GM18520 (cell line): ENCODE data around the gene DOCK8.

Experiments used
- ATAC-seq: cut with Tn5 transposase; IDR thresholded peaks from one replicate; pipeline ENCODE4 v1.9.1; 2021; ENCODE audit not compliant: unreplicated experiment

The DOCK8 gene

DNA sequence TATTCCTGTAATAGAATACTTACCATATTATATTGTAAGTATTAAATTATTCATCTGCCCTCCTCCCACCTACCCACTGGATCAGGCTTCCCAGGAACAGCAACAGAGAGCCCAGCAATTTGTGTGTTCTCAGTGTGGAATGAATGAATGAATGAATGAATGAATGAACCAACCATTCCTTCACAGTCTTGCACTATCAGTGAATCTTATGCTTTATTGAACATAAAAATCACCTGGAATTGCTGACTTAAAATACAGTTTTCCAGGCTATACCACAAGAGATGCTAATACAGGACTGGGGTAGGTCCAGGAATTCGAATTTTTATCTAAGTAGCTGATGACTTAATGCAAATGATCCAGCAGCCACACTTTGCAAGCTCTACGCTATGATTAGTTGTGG, 51.6 kb downstream of the DOCK8 start:
- ATAC-seq: no peak

DNA sequence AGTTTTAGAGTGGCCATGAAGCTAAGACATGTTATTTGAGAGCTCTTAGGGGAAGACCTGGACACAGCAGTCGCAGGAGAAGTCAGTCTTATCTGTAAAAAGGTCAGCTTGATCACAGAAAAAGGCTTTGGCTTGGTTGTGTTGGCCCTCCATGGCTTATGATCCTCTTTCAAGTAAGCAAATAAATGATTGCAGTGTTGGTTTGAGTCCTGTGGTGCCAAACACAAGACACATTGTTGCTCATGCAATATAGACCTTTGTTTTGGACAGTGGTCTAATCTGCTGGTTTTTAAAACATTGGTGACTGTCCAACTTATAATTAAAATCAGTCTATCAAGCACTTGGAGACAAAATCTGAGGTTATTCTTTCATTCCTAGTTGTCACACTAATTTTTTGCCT, 54.0 kb downstream of the DOCK8 start:
- no peak for ATAC-seq

- no peak for ATAC-seq
Observed at GRCh38 chr9:269081-269711, 54.5 kb downstream of the DOCK8 start.

DNA sequence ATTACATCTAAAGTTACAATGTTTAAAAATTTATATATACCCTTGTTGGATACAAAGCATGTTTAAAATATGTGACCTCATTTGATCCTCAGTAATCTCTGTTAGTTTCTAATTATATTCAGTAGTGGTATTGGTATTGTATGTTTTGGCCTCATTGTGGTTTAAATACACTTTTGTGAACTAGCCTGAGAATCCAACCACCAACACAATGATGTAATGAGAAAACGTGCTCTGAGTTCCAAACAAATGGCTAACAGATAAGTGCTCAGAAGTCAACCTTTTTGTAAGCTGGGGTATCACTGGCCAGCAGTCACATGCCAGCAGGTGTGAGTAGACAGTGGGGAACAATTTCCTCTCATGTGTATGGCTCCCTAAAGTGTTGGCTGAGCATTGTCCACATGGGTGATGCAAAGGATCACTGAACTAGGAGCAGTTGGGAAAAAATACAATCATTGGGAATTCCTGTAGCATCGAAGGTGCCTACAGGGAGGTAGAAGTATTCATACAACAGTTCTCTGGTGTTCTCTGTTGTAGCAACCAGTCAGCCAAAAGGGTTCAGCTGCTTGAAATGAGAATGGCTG, 56.1 kb downstream of the DOCK8 start:
- no peak for ATAC-seq

DNA sequence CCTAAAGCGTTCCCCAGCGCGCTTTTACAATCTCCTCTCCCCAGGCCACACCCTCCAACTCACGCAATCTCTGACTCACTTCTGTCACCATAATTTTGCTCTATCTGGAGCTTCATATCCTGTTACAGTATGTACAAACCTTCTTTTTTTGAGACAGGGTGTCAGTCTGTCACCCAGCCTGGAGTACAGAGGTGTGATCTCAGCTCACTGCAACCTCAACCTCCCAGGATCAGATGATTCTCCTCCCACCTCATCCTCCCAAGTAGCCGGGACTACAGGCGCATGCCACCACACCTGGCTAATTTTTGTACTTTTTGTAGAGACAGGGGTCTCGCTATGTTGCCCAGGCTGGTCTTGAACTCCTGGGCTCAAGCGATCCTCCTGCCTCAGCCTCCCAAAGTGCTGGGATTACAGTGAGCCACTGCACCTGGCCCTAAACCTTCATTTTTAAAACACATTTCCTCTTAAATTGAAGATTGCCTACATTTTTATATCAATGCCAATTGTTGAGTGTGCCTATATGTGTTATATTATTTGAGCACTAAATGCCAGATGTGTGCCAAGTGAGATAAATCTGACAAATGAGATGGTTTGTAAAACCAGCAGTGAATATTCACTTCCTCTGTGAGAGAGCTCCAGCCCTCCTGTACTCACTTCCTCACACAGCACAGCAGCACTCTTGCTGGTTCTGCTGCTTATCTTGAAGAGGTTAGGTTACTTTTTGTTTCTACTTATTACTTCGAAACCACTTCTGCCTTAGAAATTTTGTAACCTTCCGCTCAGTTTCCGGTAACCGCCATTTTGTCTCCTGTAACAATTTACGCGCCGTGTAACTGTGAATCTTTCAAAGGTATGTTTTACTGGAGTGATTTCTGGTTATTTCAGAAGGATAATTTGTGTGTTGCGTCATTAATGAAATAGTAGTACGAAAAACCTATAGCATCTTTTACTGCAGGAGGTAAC, 57.9 kb downstream of the DOCK8 start:
- peak; percentile 97 for ATAC-seq

- no peak for ATAC-seq
Observed at GRCh38 chr9:274406-274805, 59.7 kb downstream of the DOCK8 start.

DNA sequence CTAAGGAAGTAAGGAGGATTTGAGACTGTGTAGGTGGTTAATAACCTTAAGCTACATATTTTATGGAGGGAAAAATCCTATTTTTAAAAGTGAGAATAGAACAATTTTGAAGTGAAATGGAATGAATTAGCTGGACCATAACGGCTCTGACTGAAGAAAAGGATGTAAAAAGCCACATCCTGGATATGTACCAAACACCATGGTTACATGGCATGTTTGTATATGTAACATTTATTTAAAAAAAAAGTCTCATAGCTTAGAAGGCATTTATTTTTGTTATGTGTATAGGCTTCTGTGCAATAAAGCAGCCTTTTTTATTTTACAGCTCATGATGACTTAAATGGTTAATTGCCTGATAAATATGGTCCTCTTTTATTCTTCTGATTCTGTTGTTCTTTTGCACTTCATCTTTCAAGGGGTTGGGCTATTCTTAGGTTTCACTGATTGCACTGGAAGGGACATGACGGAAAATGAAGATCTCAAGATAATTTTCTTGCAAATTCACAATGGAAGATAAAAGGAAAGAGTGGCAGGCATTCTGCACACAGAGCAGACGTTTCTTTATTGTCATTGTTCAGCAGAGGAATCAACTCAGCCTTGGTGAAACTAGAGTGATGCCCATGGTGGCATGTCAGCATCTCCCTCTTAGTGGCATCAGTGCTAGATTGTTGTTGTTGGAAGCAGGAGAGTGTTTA, 63.1 kb downstream of the DOCK8 start:
- ATAC-seq: no peak

DNA sequence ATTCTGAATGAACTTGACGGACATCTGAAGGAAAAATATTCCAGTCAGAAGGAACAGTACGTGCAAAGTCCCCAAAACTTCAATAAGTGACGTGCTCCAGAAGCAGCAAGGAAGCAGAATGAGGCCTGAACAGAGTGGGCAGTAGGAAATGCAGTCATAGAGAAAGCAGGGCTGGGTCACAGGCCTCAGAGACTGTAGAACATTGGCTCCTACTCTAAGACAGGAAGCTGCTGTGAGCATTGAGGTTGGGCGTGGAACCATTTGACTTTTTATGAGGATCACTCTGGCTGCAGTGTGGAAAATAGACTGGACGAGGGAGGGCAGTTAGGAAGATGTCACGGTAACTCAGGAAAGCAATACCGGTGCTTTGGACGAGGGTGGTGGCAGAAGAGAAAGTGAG, 64.0 kb downstream of the DOCK8 start:
- ATAC-seq: no peak

GRCh38 chr9:279674-280073, 65.0 kb downstream of the DOCK8 start:
- no peak for ATAC-seq

GRCh38 chr9:281741-282645, 67.3 kb downstream of the DOCK8 start:
- no peak for ATAC-seq

DNA sequence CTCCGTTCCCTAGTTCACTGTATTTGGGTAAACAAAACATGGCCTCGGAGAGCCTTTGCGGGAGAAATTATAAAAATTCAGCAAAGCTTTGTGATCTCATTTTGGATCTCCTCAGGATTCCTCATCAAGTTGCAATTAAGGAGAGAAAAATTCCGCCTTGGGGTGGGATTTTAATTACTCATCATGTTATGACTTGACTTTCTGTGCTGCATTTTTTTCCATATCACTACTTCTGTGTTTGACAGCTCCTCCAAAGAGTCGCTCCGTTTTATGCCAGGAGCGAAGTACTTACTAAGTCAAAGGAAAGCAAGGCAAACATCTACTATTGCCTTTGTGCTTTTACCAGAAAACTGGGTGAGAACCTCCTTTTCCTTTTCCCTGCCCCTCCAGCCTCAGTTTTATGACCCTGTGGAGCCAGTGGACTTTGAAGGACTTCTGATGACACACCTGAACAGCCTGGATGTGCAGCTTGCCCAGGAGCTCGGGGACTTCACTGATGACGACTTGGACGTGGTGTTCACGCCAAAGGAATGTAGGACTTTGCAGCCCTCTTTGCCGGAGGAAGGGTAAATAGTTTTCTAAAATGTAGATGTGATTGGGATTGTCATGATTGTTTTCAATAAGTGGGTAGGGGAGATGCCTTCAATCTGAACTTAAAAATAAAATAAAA, 71.5 kb downstream of the DOCK8 start:
- ATAC-seq: no peak

GRCh38 chr9:289121-289520, 74.5 kb downstream of the DOCK8 start:
- no peak for ATAC-seq

- ATAC-seq: no peak
Observed at GRCh38 chr9:292915-293314, 78.2 kb downstream of the DOCK8 start.

GRCh38 chr9:295576-295975, 80.9 kb downstream of the DOCK8 start:
- no peak for ATAC-seq

DNA sequence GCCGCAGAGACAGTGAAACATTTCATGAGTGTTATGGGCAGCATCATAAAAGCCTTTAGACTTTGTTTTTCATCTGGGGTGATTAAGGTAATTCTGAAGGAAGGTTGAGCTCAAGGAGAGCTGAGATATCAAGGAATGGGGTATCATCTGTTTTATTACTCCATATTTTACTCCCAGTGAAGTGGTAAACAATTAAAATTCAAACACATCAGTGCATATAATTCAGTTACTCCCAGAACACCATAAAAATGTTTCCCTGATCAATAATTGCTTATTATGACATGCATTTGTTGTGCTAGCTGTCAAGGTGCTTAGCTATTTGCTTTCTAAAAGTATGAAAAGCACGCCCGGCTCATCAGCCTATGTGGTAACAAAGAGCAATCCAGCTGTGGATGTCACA, 81.7 kb downstream of the DOCK8 start:
- ATAC-seq: no peak

- peak; percentile 93 for ATAC-seq
Observed at GRCh38 chr9:297104-297972, 82.7 kb downstream of the DOCK8 start.

DNA sequence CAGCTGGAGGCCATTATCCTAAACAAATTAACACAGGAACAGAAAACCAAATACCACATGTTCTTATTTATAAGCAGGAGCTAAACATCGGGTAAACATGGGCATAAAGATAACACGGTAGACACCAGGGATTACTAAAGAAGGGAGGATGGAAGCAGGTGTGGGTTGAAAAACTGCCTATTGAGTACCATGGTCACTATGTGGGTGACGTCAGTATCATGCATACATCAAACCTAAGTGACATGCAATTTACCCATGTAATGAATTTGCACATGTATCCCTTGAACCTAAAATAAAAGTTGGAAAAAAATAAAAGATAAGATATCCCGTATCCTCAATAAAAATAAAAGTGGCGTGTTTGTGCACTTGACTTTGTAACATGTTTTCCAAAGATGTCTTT, 88.8 kb downstream of the DOCK8 start:
- ATAC-seq: no peak

DNA sequence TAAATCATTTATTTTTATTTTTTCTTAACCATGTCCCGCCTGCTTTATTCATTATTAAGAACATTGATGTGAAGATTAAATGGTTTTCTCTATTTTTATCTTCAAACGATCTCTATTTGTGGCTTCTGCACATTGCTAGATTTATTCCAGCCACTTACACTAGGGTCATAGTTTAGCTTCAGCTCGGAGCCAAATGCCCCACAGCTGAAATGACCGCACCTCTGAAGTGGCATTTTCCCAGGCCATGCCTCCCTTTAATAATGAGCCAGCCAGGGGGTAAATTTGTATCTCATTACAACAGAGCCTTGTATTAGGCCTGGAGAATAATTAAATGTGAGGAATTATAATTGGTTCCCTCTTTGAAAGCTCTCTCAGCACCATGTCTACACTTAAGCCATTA, 89.4 kb downstream of the DOCK8 start:
- no peak for ATAC-seq
